ENCODE measurements around the gene ZNF143. TPM values are rescaled to one million over a fixed set of nuclear protein-coding genes. Genes with fewer than 3 reads are reported as not detected.

The ZNF143 gene
- total and polyA plus RNA-seq, 10 of the 15 experiments (the other 5 are each of a cell fraction or from before 2014, with no cell fraction given): 13.6 to 48.7 (median 19.4) TPM

DNA sequence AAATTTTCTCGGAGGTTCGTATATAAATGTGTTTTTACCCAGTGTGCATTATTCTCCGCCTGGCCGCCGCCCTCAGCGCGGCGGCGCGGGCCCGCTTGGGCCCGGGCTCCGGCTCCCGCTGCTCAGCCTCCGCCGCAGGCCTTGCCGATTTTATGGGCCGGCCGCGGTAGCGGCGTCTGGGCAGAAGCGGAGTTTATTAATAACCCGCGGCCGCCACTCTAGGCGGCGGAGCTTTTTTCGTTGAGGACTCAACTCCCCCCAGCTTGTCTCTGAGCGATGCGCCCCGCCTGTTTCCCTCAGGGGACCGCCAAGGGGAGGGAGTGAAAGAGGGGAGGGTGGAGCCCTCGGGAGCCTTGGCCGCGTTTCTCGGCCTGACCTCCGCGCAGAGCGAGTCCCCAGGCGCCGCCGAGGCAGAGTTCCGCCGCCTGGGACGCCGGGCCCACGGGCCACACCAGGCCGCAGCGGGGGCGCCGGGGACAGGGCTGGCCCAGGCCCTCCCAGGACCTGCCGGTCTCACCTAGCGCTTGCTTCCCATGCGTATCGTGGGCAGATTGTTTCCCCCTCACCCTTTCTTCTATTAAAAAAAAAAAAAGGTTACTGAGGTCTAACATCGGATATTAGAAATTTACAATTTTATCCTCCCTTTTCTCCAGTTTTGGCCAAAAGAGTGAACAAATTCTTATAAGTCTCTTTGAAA, 399 bp downstream of the ZNF143 start (continued):
- TF ChIP-seq, protein P1, sequence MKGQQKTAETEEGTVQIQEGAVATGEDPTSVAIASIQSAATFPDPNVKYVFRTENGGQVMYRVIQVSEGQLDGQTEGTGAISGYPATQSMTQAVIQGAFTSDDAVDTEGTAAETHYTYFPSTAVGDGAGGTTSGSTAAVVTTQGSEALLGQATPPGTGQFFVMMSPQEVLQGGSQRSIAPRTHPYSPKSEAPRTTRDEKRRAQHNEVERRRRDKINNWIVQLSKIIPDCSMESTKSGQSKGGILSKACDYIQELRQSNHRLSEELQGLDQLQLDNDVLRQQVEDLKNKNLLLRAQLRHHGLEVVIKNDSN (IDR thresholded peaks at IDR 0.05; ENCODE audit: borderline replicate concordance, extremely low read length, insufficient read depth, low read depth, low read length): no peak
- TF ChIP-seq RELA (IDR thresholded peaks at IDR 0.05; ENCODE audit: borderline replicate concordance, partially characterized antibody): peak; percentile 39
- no peak for TF ChIP-seq SIN3A (IDR thresholded peaks at IDR 0.05; ENCODE audit: low read depth, low read length)
- no peak for TF ChIP-seq NFYA (IDR thresholded peaks at IDR 0.05; ENCODE audit: borderline replicate concordance, low read depth, low read length)
- TF ChIP-seq LARP7 (IDR thresholded peaks at IDR 0.05): peak; percentile 93
- no peak for TF ChIP-seq SP1 (IDR thresholded peaks at IDR 0.05; ENCODE audit: low read depth, low read length)
- TF ChIP-seq BHLHE40 (IDR thresholded peaks at IDR 0.05; ENCODE audit: borderline replicate concordance in 1 of 2, low read depth in 2 of 2, low read length in 1 of 2): 0 out of 4 replicates have a peak, but pooled peaks have one; percentile 1 to 27
- peak; percentile 28 for TF ChIP-seq SMAD1 (IDR thresholded peaks at IDR 0.05; ENCODE audit: low read depth, partially characterized antibody)
- TF ChIP-seq HCFC1 (IDR thresholded peaks at IDR 0.05; ENCODE audit: low read length): no peak
- TF ChIP-seq NR2F1 (conservative IDR thresholded peaks at IDR 0.05): peak; percentile 84
- no peak for TF ChIP-seq STAT3 (IDR thresholded peaks at IDR 0.05; ENCODE audit: low read depth, low read length)
- TF ChIP-seq, protein P2, sequence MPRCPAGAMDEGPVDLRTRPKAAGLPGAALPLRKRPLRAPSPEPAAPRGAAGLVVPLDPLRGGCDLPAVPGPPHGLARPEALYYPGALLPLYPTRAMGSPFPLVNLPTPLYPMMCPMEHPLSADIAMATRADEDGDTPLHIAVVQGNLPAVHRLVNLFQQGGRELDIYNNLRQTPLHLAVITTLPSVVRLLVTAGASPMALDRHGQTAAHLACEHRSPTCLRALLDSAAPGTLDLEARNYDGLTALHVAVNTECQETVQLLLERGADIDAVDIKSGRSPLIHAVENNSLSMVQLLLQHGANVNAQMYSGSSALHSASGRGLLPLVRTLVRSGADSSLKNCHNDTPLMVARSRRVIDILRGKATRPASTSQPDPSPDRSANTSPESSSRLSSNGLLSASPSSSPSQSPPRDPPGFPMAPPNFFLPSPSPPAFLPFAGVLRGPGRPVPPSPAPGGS (IDR thresholded peaks at IDR 0.05; ENCODE audit: borderline replicate concordance, insufficient read depth, low read depth, low read length, poor library complexity, severe bottlenecking): peak; percentile 15
- TF ChIP-seq SPI1 (IDR thresholded peaks at IDR 0.05; ENCODE audit: borderline replicate concordance, insufficient read depth, low read depth, low read length): no peak
- TF ChIP-seq NR2C2 (IDR thresholded peaks at IDR 0.05; ENCODE audit: borderline replicate concordance, control insufficient read depth, insufficient read length, low read depth): no peak
- peak; percentile 97 for TF ChIP-seq POLR2AphosphoS5 (IDR thresholded peaks at IDR 0.05; ENCODE audit: low read length)
- TF ChIP-seq, protein P3, sequence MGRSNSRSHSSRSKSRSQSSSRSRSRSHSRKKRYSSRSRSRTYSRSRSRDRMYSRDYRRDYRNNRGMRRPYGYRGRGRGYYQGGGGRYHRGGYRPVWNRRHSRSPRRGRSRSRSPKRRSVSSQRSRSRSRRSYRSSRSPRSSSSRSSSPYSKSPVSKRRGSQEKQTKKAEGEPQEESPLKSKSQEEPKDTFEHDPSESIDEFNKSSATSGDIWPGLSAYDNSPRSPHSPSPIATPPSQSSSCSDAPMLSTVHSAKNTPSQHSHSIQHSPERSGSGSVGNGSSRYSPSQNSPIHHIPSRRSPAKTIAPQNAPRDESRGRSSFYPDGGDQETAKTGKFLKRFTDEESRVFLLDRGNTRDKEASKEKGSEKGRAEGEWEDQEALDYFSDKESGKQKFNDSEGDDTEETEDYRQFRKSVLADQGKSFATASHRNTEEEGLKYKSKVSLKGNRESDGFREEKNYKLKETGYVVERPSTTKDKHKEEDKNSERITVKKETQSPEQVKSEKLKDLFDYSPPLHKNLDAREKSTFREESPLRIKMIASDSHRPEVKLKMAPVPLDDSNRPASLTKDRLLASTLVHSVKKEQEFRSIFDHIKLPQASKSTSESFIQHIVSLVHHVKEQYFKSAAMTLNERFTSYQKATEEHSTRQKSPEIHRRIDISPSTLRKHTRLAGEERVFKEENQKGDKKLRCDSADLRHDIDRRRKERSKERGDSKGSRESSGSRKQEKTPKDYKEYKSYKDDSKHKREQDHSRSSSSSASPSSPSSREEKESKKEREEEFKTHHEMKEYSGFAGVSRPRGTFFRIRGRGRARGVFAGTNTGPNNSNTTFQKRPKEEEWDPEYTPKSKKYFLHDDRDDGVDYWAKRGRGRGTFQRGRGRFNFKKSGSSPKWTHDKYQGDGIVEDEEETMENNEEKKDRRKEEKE (IDR thresholded peaks at IDR 0.05): no peak
- peak; percentile 81 for TF ChIP-seq MEF2A (IDR thresholded peaks at IDR 0.05; ENCODE audit: insufficient read depth, low read depth, low read length)
- no peak for TF ChIP-seq IKZF2 (IDR thresholded peaks at IDR 0.05)
- TF ChIP-seq, protein P4, sequence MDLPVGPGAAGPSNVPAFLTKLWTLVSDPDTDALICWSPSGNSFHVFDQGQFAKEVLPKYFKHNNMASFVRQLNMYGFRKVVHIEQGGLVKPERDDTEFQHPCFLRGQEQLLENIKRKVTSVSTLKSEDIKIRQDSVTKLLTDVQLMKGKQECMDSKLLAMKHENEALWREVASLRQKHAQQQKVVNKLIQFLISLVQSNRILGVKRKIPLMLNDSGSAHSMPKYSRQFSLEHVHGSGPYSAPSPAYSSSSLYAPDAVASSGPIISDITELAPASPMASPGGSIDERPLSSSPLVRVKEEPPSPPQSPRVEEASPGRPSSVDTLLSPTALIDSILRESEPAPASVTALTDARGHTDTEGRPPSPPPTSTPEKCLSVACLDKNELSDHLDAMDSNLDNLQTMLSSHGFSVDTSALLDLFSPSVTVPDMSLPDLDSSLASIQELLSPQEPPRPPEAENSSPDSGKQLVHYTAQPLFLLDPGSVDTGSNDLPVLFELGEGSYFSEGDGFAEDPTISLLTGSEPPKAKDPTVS (IDR thresholded peaks at IDR 0.05; ENCODE audit: low read depth, low read length): no peak
- TF ChIP-seq RCOR1 (conservative IDR thresholded peaks at IDR 0.05; ENCODE audit: low read depth, low read length): no peak
- TF ChIP-seq MXI1 (IDR thresholded peaks at IDR 0.05; ENCODE audit: low read depth, low read length): peak; percentile 66; the same call in 1 of the 2 replicates
- TF ChIP-seq SIX5 (IDR thresholded peaks at IDR 0.05; ENCODE audit: low read depth, low read length, severe bottlenecking): no peak
